GM23338 (cell line): ENCODE data around the gene AFAP1. TPM values are rescaled to one million over a fixed set of nuclear protein-coding genes. Genes with fewer than 3 reads are reported as not detected.

Source experiments
- ATAC-seq: fragments of 200-7000 bp; cut with Tn5 transposase; 3 replicates; pipeline ENCODE4 v1.9.1; 2020
- DNase-seq: peaks from one replicate; pipeline ENCODE4 v3.0.0-alpha.2; 2015; ENCODE audit warnings: low spot score
- H2AFZ ChIP-seq: fragments of 200-600 bp; sonication (generic); 2 replicates; pipeline ENCODE4 v1.8.0; 2016; ENCODE audit warnings: antibody characterized with exemption, mild to moderate bottlenecking, moderate library complexity
- H3F3A ChIP-seq: fragments of 200-600 bp; sonication (generic); replicated peaks from 2 replicates; pipeline ENCODE4 v1.8.0; 2017; ENCODE audit warnings: antibody characterized with exemption, mixed run types, low read depth
- H3K27ac ChIP-seq: fragments of 200-600 bp; sonication (generic); 2 replicates; pipeline ENCODE4 v1.6.1; 2016; ENCODE audit warnings: low read depth
- H3K27me3 ChIP-seq: fragments of 200-600 bp; sonication (generic); 2 replicates; pipeline ENCODE4 v1.8.0; 2016; ENCODE audit warnings: mild to moderate bottlenecking, mixed run types, moderate library complexity; ENCODE audit not compliant: insufficient read depth
- H3K36me3 ChIP-seq: fragments of 200-600 bp; sonication (generic); 2 replicates; pipeline ENCODE4 v1.8.0; 2016; ENCODE audit warnings: mild to moderate bottlenecking; ENCODE audit not compliant: insufficient read depth
- H3K4me1 ChIP-seq: fragments of 200-600 bp; sonication (generic); 2 replicates; pipeline ENCODE4 v1.8.0; 2016; ENCODE audit warnings: mild to moderate bottlenecking, moderate library complexity; ENCODE audit not compliant: insufficient read depth
- H3K4me2 ChIP-seq: fragments of 200-600 bp; sonication (generic); 2 replicates; pipeline ENCODE4 v1.7.1; 2017; ENCODE audit warnings: mixed run types
- H3K4me3 ChIP-seq: fragments of 200-600 bp; sonication (generic); 2 replicates; pipeline ENCODE4 v1.6.1; 2016; ENCODE audit warnings: mixed run types
- H3K79me2 ChIP-seq: fragments of 200-600 bp; sonication (generic); replicated peaks from 2 replicates; pipeline ENCODE4 v1.8.0; 2017; ENCODE audit warnings: mild to moderate bottlenecking; ENCODE audit not compliant: insufficient read depth
- H3K9me2 ChIP-seq: fragments of 200-600 bp; sonication (generic); 2 replicates; pipeline ENCODE4 v1.8.0; 2017; ENCODE audit not compliant: insufficient read depth
- H4K20me1 ChIP-seq: fragments of 200-600 bp; sonication (generic); replicated peaks from 2 replicates; pipeline ENCODE4 v1.8.0; 2017; ENCODE audit warnings: mild to moderate bottlenecking; ENCODE audit not compliant: insufficient read depth
- H3K27ac Mint-ChIP-seq: 2 replicates; pipeline ENCODE4 v1.8.0; 2020; ENCODE audit warnings: inconsistent platforms, mild to moderate bottlenecking, moderate library complexity, mixed read lengths
- H3K27me3 Mint-ChIP-seq: 3 replicates; pipeline ENCODE4 v1.8.0; 2022; ENCODE audit warnings: low read depth, mild to moderate bottlenecking, moderate library complexity, mixed read lengths, inconsistent platforms; ENCODE audit not compliant: insufficient read depth, poor library complexity
- H3K36me3 Mint-ChIP-seq: 3 replicates; pipeline ENCODE4 v1.8.0; 2021; ENCODE audit warnings: low read depth, mild to moderate bottlenecking, inconsistent platforms, moderate library complexity, mixed read lengths
- H3K4me1 Mint-ChIP-seq: 3 replicates; pipeline ENCODE4 v1.8.0; 2020; ENCODE audit warnings: mild to moderate bottlenecking, inconsistent platforms, mixed read lengths
- H3K4me3 Mint-ChIP-seq: 3 replicates; pipeline ENCODE4 v1.8.0; 2021; ENCODE audit warnings: moderate library complexity, mild to moderate bottlenecking, inconsistent platforms, mixed read lengths
- H3K9me3 Mint-ChIP-seq: 3 replicates; pipeline ENCODE4 v1.8.0; 2020; ENCODE audit warnings: moderate library complexity, mild to moderate bottlenecking, inconsistent platforms, mixed read lengths
- CREB1 ChIP-seq: fragments of 250-450 bp; sonication (Bioruptor Pico); IDR thresholded peaks from 2 replicates; pipeline ENCODE4 v1.5.0; 2020; ENCODE audit warnings: low read depth, mild to moderate bottlenecking, moderate library complexity
- CTCF ChIP-seq, 2 experiments: fragments of 200-600 bp in 1 of 2; sonication (generic) in 1 of 2; conservative IDR thresholded peaks; 2 replicates each; pipeline versions ENCODE4 v1.5.1 to v1.6.1; 2016 to 2017; ENCODE audit warnings: antibody characterized with exemption in 2 of 2, low read depth in 2 of 2, mild to moderate bottlenecking in 2 of 2, moderate library complexity in 1 of 2
- EZH2phosphoT487 ChIP-seq: fragments of 200-600 bp; sonication (generic); IDR thresholded peaks from one replicate; pipeline ENCODE4 v1.8.1; 2018; ENCODE audit warnings: antibody characterized with exemption; ENCODE audit not compliant: unreplicated experiment
- JUNB ChIP-seq: IDR thresholded peaks from one replicate; pipeline ENCODE4 v1.6.1; 2016; ENCODE audit warnings: antibody characterized with exemption; ENCODE audit not compliant: unreplicated experiment
- STAT1 ChIP-seq: IDR thresholded peaks from one replicate; pipeline ENCODE4 v1.6.1; 2016; ENCODE audit warnings: antibody characterized with exemption; ENCODE audit not compliant: unreplicated experiment
- ZNF114 ChIP-seq: fragments of 250-450 bp; sonication (Bioruptor Pico); IDR thresholded peaks from 2 replicates; pipeline ENCODE4 v1.5.0; 2020; ENCODE audit warnings: mild to moderate bottlenecking, moderate library complexity
- polyA plus RNA-seq: library from polyadenylated mRNA; unstranded; fragments of >200 nt; fragmentation: Nextera tagmentation; extraction: Ambion mirVana; gene quantifications from 2 replicates; pipeline ENCODE4 v1.2.1, GENCODE V29; 2016
- total RNA-seq: library from RNA; depleted of rRNA; stranded (reverse); fragments of >200 nt; shearing (Covaris generic); gene quantifications from 2 replicates; pipeline ENCODE4 v1.2.3, GENCODE V29; 2014
- TF ChIP-seq, protein P1 (sequence below): IDR thresholded peaks from one replicate; pipeline ENCODE4 v1.6.1; 2018; ENCODE audit warnings: antibody characterized with exemption; ENCODE audit not compliant: unreplicated experiment

AFAP1 gene
- total and polyA plus RNA-seq, 2 experiments from 2014 or later: 6.5 to 21.5 TPM

DNA sequence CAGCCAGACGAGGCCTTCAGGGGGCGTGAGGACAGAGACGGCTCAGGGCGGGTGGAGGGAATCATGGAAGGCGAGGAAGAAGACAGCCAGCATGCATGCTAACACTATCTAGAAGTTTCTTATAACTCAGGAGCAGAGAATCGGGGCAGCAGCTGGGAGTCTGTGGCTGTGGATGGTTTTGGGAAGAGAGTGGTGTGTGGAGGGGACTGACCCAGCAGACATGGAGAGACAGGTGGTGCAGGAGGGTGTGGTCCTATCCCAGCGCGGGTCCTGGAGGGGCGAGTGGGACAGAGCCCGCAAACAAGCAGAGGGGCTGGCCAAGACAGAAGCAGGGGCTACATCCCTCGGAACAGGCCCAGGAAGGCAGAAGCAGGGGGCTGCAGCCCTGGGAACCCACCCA lies 192.1 kb downstream of the AFAP1 start:
- H2AFZ ChIP-seq: no peak overlapping the region
- Mint-ChIP-seq H3K36me3 (no peaks in the 10 kb centered on the region; the same call in 1 of the 3 replicates), H3K27me3 (peaks cover 6% of the 10 kb centered on the region), H3K4me1 (no peaks in the 10 kb centered on the region), H3K9me3 (no peaks in the 10 kb centered on the region), H3K27ac (no peak overlapping the region), H3K4me3 (no peak overlapping the region)
- TF ChIP-seq CTCF (conservative IDR thresholded peaks at IDR 0.05; ENCODE audit: low read depth in 2 of 2) (no peak), CREB1 (CRISPR knock-in tag) (no peak), JUNB (no peak), STAT1 (no peak), EZH2phosphoT487 (no peak), ZNF114 (no peak)
- TF ChIP-seq, protein P1, sequence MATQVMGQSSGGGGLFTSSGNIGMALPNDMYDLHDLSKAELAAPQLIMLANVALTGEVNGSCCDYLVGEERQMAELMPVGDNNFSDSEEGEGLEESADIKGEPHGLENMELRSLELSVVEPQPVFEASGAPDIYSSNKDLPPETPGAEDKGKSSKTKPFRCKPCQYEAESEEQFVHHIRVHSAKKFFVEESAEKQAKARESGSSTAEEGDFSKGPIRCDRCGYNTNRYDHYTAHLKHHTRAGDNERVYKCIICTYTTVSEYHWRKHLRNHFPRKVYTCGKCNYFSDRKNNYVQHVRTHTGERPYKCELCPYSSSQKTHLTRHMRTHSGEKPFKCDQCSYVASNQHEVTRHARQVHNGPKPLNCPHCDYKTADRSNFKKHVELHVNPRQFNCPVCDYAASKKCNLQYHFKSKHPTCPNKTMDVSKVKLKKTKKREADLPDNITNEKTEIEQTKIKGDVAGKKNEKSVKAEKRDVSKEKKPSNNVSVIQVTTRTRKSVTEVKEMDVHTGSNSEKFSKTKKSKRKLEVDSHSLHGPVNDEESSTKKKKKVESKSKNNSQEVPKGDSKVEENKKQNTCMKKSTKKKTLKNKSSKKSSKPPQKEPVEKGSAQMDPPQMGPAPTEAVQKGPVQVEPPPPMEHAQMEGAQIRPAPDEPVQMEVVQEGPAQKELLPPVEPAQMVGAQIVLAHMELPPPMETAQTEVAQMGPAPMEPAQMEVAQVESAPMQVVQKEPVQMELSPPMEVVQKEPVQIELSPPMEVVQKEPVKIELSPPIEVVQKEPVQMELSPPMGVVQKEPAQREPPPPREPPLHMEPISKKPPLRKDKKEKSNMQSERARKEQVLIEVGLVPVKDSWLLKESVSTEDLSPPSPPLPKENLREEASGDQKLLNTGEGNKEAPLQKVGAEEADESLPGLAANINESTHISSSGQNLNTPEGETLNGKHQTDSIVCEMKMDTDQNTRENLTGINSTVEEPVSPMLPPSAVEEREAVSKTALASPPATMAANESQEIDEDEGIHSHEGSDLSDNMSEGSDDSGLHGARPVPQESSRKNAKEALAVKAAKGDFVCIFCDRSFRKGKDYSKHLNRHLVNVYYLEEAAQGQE: no peak
- ATAC-seq (no peak), DNase-seq (no peak)
- H4K20me1 ChIP-seq: no peaks in the 10 kb centered on the region
- H3K4me3 ChIP-seq: no peak overlapping the region
- no peak overlapping the region for H3K27ac ChIP-seq
- H3K4me1 ChIP-seq: no peaks in the 10 kb centered on the region
- H3K4me2 ChIP-seq: no peak overlapping the region
- no peaks in the 10 kb centered on the region for H3K9me2 ChIP-seq
- no peaks in the 10 kb centered on the region for H3F3A ChIP-seq
- H3K36me3 ChIP-seq: no peaks in the 10 kb centered on the region
- no peaks in the 10 kb centered on the region for H3K79me2 ChIP-seq
- no peaks in the 10 kb centered on the region for H3K27me3 ChIP-seq

DNA sequence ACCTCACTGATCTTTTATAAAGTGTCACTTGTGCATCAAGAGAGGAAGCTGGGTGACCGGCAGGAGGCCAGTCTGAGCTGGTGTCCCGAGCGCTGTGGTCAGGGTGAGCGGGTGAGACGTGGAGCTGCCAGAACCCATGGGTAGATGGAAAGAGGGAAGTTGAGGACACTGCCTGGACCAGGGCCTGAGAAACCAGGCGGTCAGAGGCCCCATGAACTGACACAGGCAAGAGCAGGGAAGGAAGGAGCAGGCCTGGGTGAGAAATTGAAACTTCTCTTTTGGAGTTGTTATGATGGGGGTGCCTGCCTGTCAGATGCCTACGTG lies 192.6 kb downstream of the AFAP1 start:
- no peaks in the 10 kb centered on the region for H3K36me3 ChIP-seq
- no peaks in the 10 kb centered on the region for H3K27me3 ChIP-seq
- H3K4me1 ChIP-seq: no peaks in the 10 kb centered on the region
- no peak overlapping the region for H3K4me3 Mint-ChIP-seq
- H4K20me1 ChIP-seq: no peaks in the 10 kb centered on the region
- no peaks in the 10 kb centered on the region for H3K79me2 ChIP-seq
- no peaks in the 10 kb centered on the region for H3K9me2 ChIP-seq
- no peaks in the 10 kb centered on the region for H3K4me1 Mint-ChIP-seq
- TF ChIP-seq EZH2phosphoT487 (no peak), CTCF (conservative IDR thresholded peaks at IDR 0.05; ENCODE audit: low read depth in 2 of 2) (no peak)
- H3K27ac Mint-ChIP-seq: no peak overlapping the region
- no peaks in the 10 kb centered on the region for H3F3A ChIP-seq
- H3K27ac ChIP-seq: no peak overlapping the region
- H2AFZ ChIP-seq: no peak overlapping the region
- H3K4me3 ChIP-seq: no peak overlapping the region
- ATAC-seq (no peak), DNase-seq (no peak)
- no peaks in the 10 kb centered on the region for H3K9me3 Mint-ChIP-seq
- H3K36me3 Mint-ChIP-seq: no peaks in the 10 kb centered on the region; the same call in 1 of the 3 replicates
- H3K4me2 ChIP-seq: no peak overlapping the region
- peaks cover 6% of the 10 kb centered on the region for H3K27me3 Mint-ChIP-seq
